OCI-LY7 (cell line): Measurements from ENCODE around the gene ATP11A.

Source experiments
- CTCF ChIP-seq: fragments of 200-600 bp; sonication (generic); conservative IDR thresholded peaks from 2 replicates; pipeline ENCODE4 v1.5.1; 2014; ENCODE audit warnings: mild to moderate bottlenecking, antibody characterized with exemption, low read length, moderate library complexity, mixed read lengths
- EZH2phosphoT487 ChIP-seq: fragments of 200-600 bp; sonication (generic); IDR thresholded peaks from 2 replicates; pipeline ENCODE4 v1.6.1; 2018; ENCODE audit warnings: low read depth, borderline replicate concordance, mild to moderate bottlenecking, mixed run types, antibody characterized with exemption, low read length, moderate library complexity, mixed read lengths

- TF ChIP-seq EZH2phosphoT487 (no peak), CTCF (no peak)
Observed at GRCh38 chr13:112819111-112819510, 129.3 kb downstream of the ATP11A start.
